Effector memory CD4-positive, alpha-beta T cell (primary cell): ENCODE results near the gene STAB2.

Experiments
- DNase-seq, 3 donors: peaks; one replicate each; pipeline ENCODE4 v3.0.0-alpha.2; 2020
- H3K27ac ChIP-seq: 2 replicates; pipeline ENCODE4 v1.7.0; 2013; ENCODE audit warnings: mild to moderate bottlenecking, low read length, moderate library complexity; ENCODE audit not compliant: insufficient read depth, poor library complexity, severe bottlenecking
- H3K27me3 ChIP-seq: replicated peaks from 2 replicates; pipeline ENCODE4 v1.7.0; 2013; ENCODE audit warnings: mild to moderate bottlenecking, low read length; ENCODE audit not compliant: insufficient read depth, control insufficient read depth, poor library complexity, severe bottlenecking
- H3K36me3 ChIP-seq: 2 replicates; pipeline ENCODE4 v1.7.0; 2013; ENCODE audit warnings: mild to moderate bottlenecking, low read length, moderate library complexity; ENCODE audit not compliant: control insufficient read depth, insufficient read depth
- H3K4me1 ChIP-seq: 2 replicates; pipeline ENCODE4 v1.7.0; 2013; ENCODE audit warnings: low read length, mild to moderate bottlenecking; ENCODE audit not compliant: control insufficient read depth, insufficient read depth, poor library complexity, severe bottlenecking
- H3K4me3 ChIP-seq: 2 replicates; pipeline ENCODE4 v1.7.0; 2013; ENCODE audit warnings: low read length, low read depth, mild to moderate bottlenecking; ENCODE audit not compliant: insufficient read depth, poor library complexity, severe bottlenecking
- H3K9me3 ChIP-seq: 2 replicates; pipeline ENCODE4 v1.7.0; 2013; ENCODE audit warnings: mild to moderate bottlenecking, low read length, moderate library complexity; ENCODE audit not compliant: control insufficient read depth
- total RNA-seq, 3 donors: gene quantifications; one replicate each; lab custom pipeline; 2026; lab: John Stamatoyannopoulos, UW

The STAB2 gene
- total RNA-seq, result 0 reads per million in 3 donors

GRCh38 chr12:103586791-103587370, at the start of gene STAB2:
Gene STAB2 (plus strand): TSS chr12:103587273. CDS start chr12:103587477, 204 bp downstream.
- Histone ChIP-seq H3K27me3 (no peaks in the 10 kb centered on the region), H3K9me3 (no peaks in the 10 kb centered on the region), H3K27ac (no peak within 1 kb of the TSS), H3K36me3 (no peaks in the 10 kb centered on the region), H3K4me1 (no peaks in the 10 kb centered on the region), H3K4me3 (no peak within 1 kb of the TSS)
- no peak for DNase-seq

GRCh38 chr12:103538397-103538796, 48.7 kb upstream of the STAB2 start:
- no peak overlapping the region for H3K27ac ChIP-seq
- no peaks in the 10 kb centered on the region for H3K9me3 ChIP-seq
- no peaks in the 10 kb centered on the region for H3K36me3 ChIP-seq
- H3K27me3 ChIP-seq, result no peaks in the 10 kb centered on the region
- no peak overlapping the region for H3K4me3 ChIP-seq
- DNase-seq, result no peak
- no peaks in the 10 kb centered on the region for H3K4me1 ChIP-seq

GRCh38 chr12:103540319-103540718, 46.8 kb upstream of the STAB2 start:
- no peak overlapping the region for H3K4me3 ChIP-seq
- H3K4me1 ChIP-seq, result no peaks in the 10 kb centered on the region
- no peak for DNase-seq
- no peaks in the 10 kb centered on the region for H3K9me3 ChIP-seq
- H3K27ac ChIP-seq, result no peak overlapping the region
- H3K36me3 ChIP-seq, result no peaks in the 10 kb centered on the region
- H3K27me3 ChIP-seq, result no peaks in the 10 kb centered on the region

- H3K4me1 ChIP-seq, result no peaks in the 10 kb centered on the region
- H3K36me3 ChIP-seq, result no peaks in the 10 kb centered on the region
- no peak overlapping the region for H3K27ac ChIP-seq
- H3K4me3 ChIP-seq, result no peak overlapping the region
- no peaks in the 10 kb centered on the region for H3K27me3 ChIP-seq
- no peaks in the 10 kb centered on the region for H3K9me3 ChIP-seq
- DNase-seq, result no peak
Measured at GRCh38 chr12:103542078-103542477, 45.0 kb upstream of the STAB2 start.

- Histone ChIP-seq H3K4me1 (no peaks in the 10 kb centered on the region), H3K27ac (no peak overlapping the region), H3K9me3 (no peaks in the 10 kb centered on the region), H3K36me3 (no peaks in the 10 kb centered on the region), H3K4me3 (no peak overlapping the region), H3K27me3 (no peaks in the 10 kb centered on the region)
- DNase-seq, result no peak
Measured at GRCh38 chr12:103546959-103547358, 40.1 kb upstream of the STAB2 start.

- H3K27me3 ChIP-seq, result no peaks in the 10 kb centered on the region
- no peaks in the 10 kb centered on the region for H3K36me3 ChIP-seq
- no peak overlapping the region for H3K4me3 ChIP-seq
- no peak for DNase-seq
- no peak overlapping the region for H3K27ac ChIP-seq
- H3K4me1 ChIP-seq, result no peaks in the 10 kb centered on the region
- no peaks in the 10 kb centered on the region for H3K9me3 ChIP-seq
Measured at GRCh38 chr12:103547376-103547775, 39.7 kb upstream of the STAB2 start.

GRCh38 chr12:103547929-103548328, 39.1 kb upstream of the STAB2 start:
- DNase-seq, result no peak
- H3K4me3 ChIP-seq, result no peak overlapping the region
- no peaks in the 10 kb centered on the region for H3K4me1 ChIP-seq
- H3K36me3 ChIP-seq, result no peaks in the 10 kb centered on the region
- H3K27ac ChIP-seq, result no peak overlapping the region
- no peaks in the 10 kb centered on the region for H3K9me3 ChIP-seq
- H3K27me3 ChIP-seq, result no peaks in the 10 kb centered on the region

- no peaks in the 10 kb centered on the region for H3K4me1 ChIP-seq
- no peaks in the 10 kb centered on the region for H3K36me3 ChIP-seq
- DNase-seq, result peak; percentile 11 to 45 (median 26)
- H3K27me3 ChIP-seq, result no peaks in the 10 kb centered on the region
- H3K4me3 ChIP-seq, result no peak overlapping the region
- no peak overlapping the region for H3K27ac ChIP-seq
- H3K9me3 ChIP-seq, result no peaks in the 10 kb centered on the region
Measured at GRCh38 chr12:103548622-103549601, 38.2 kb upstream of the STAB2 start.

- no peak overlapping the region for H3K4me3 ChIP-seq
- H3K36me3 ChIP-seq, result no peaks in the 10 kb centered on the region
- no peak for DNase-seq
- no peaks in the 10 kb centered on the region for H3K4me1 ChIP-seq
- no peaks in the 10 kb centered on the region for H3K27me3 ChIP-seq
- no peak overlapping the region for H3K27ac ChIP-seq
- H3K9me3 ChIP-seq, result no peaks in the 10 kb centered on the region
Measured at GRCh38 chr12:103556890-103557627, 30.0 kb upstream of the STAB2 start.
